GM18858 (cell line): ENCODE data around the gene PLK2.

Experiments
- ATAC-seq: cut with Tn5 transposase; IDR thresholded peaks from one replicate; pipeline ENCODE4 v1.9.1; 2021; ENCODE audit not compliant: unreplicated experiment

PLK2 gene

GRCh38 chr5:58460002-58460731 lies at the start of gene PLK2:
Gene PLK2, minus strand, starts transcription at chr5:58460086. Its CDS starts 127 bp downstream, at chr5:58459959.
- peak; percentile 46 for ATAC-seq

- ATAC-seq: no peak
Observed at GRCh38 chr5:58507715-58508114, 47.8 kb upstream of the PLK2 start.

- peak; percentile 81 for ATAC-seq
Observed at GRCh38 chr5:58505971-58506640, 46.2 kb upstream of the PLK2 start.

- no peak for ATAC-seq
Observed at GRCh38 chr5:58505502-58505901, 45.6 kb upstream of the PLK2 start.

- ATAC-seq: no peak
Observed at GRCh38 chr5:58504766-58505165, 44.9 kb upstream of the PLK2 start.

GRCh38 chr5:58503390-58504046 lies 43.6 kb upstream of the PLK2 start:
- no peak for ATAC-seq

GRCh38 chr5:58501778-58502417 lies 42.0 kb upstream of the PLK2 start:
- ATAC-seq: no peak

GRCh38 chr5:58499941-58500340 lies 40.1 kb upstream of the PLK2 start:
- no peak for ATAC-seq

GRCh38 chr5:58499231-58499630 lies 39.3 kb upstream of the PLK2 start:
- ATAC-seq: no peak

GRCh38 chr5:58498340-58498942 lies 38.6 kb upstream of the PLK2 start:
- no peak for ATAC-seq

GRCh38 chr5:58497921-58498320 lies 38.0 kb upstream of the PLK2 start:
- no peak for ATAC-seq

GRCh38 chr5:58497386-58497785 lies 37.5 kb upstream of the PLK2 start:
- no peak for ATAC-seq

- no peak for ATAC-seq
Observed at GRCh38 chr5:58496488-58496887, 36.6 kb upstream of the PLK2 start.

GRCh38 chr5:58493141-58493540 lies 33.3 kb upstream of the PLK2 start:
- no peak for ATAC-seq

- ATAC-seq: peak; percentile 86
Observed at GRCh38 chr5:58491216-58491892, 31.5 kb upstream of the PLK2 start, which contains the start of gene GAPT. Gene GAPT, plus strand, starts transcription at chr5:58491435. Its CDS starts 3,102 bp downstream, at chr5:58494537.

- no peak for ATAC-seq
Observed at GRCh38 chr5:58490402-58491050, 30.6 kb upstream of the PLK2 start.

- ATAC-seq: no peak
Observed at GRCh38 chr5:58486290-58486689, 26.4 kb upstream of the PLK2 start.

- no peak for ATAC-seq
Observed at GRCh38 chr5:58484505-58484904, 24.6 kb upstream of the PLK2 start.

GRCh38 chr5:58482536-58482935 lies 22.6 kb upstream of the PLK2 start:
- ATAC-seq: no peak

- no peak for ATAC-seq
Observed at GRCh38 chr5:58481828-58482227, 21.9 kb upstream of the PLK2 start.
